Endodermal cell (in vitro differentiated cells): ENCODE results near the gene GALNT14. TPM values are rescaled to one million over a fixed set of nuclear protein-coding genes. Genes with fewer than 3 reads are reported as not detected.

Experiments
- DNase-seq: peaks from one replicate; pipeline ENCODE4 v3.0.0-alpha.2; 2017
- H3K27ac ChIP-seq: 2 replicates; pipeline ENCODE4 v1.5.1; 2013; ENCODE audit warnings: mild to moderate bottlenecking, low read depth, low read length, moderate library complexity
- H3K27me3 ChIP-seq: 2 replicates; pipeline ENCODE4 v1.6.1; 2013; ENCODE audit warnings: mild to moderate bottlenecking, low read length, moderate library complexity; ENCODE audit not compliant: insufficient read depth, control insufficient read depth, poor library complexity, severe bottlenecking
- H3K36me3 ChIP-seq: 2 replicates; pipeline ENCODE4 v1.7.0; 2013; ENCODE audit warnings: mild to moderate bottlenecking, low read length, moderate library complexity; ENCODE audit not compliant: control insufficient read depth, insufficient read depth
- H3K4me1 ChIP-seq: one replicate; pipeline ENCODE4 v1.7.0; 2013; ENCODE audit warnings: low read length; ENCODE audit not compliant: control insufficient read depth, insufficient read depth
- H3K4me3 ChIP-seq: 2 replicates; pipeline ENCODE4 v1.5.1; 2013; ENCODE audit warnings: mild to moderate bottlenecking, low read length, moderate library complexity
- H3K9ac ChIP-seq: 2 replicates; pipeline ENCODE4 v1.6.1; 2013; ENCODE audit warnings: mild to moderate bottlenecking, low read length, moderate library complexity; ENCODE audit not compliant: poor library complexity, severe bottlenecking; ENCODE audit errors: extremely low read depth
- H3K9me3 ChIP-seq: 2 replicates; pipeline ENCODE4 v1.6.1; 2013; ENCODE audit warnings: mild to moderate bottlenecking, low read length, moderate library complexity; ENCODE audit not compliant: control insufficient read depth
- H3K27ac Mint-ChIP-seq: 2 replicates; pipeline ENCODE4 v1.8.0; 2020; ENCODE audit warnings: mixed read lengths
- H3K27me3 Mint-ChIP-seq: 2 replicates; pipeline ENCODE4 v1.8.0; 2021; ENCODE audit warnings: mild to moderate bottlenecking, mixed read lengths; ENCODE audit not compliant: insufficient read depth
- H3K36me3 Mint-ChIP-seq: 2 replicates; pipeline ENCODE4 v1.8.0; 2020; ENCODE audit warnings: low read depth, mixed read lengths
- H3K4me1 Mint-ChIP-seq: 2 replicates; pipeline ENCODE4 v1.8.0; 2020; ENCODE audit warnings: mixed read lengths
- H3K4me3 Mint-ChIP-seq: 2 replicates; pipeline ENCODE4 v1.8.0; 2020; ENCODE audit warnings: mild to moderate bottlenecking, moderate library complexity, mixed read lengths
- H3K9me3 Mint-ChIP-seq: 2 replicates; pipeline ENCODE4 v1.8.0; 2020; ENCODE audit warnings: mild to moderate bottlenecking, mixed read lengths
- CTCF ChIP-seq: fragments of 200-600 bp; sonication (generic); conservative IDR thresholded peaks from 2 replicates; pipeline ENCODE4 v1.5.0; 2021; ENCODE audit warnings: antibody characterized with exemption, mild to moderate bottlenecking
- WGBS, 2 experiments: methylation state at CpG; one replicate each; pipeline versions ENCODE4 v1.1.5 to v1.1.7; 2013; ENCODE audit warnings: missing lambda C conversion rate in 2 of 2, mixed read lengths in 1 of 2; ENCODE audit not compliant: insufficient coverage in 1 of 2, insufficient read length in 1 of 2; 5-methylcytosine and 5-hydroxymethylcytosine counted together
- total RNA-seq, 2 donors: library from RNA; stranded (reverse); fragmentation: NEBNext Ultra II Directional in 1 of 2; extraction: Animal tissue kit (Norgen Biotek cat#: 25700) in 1 of 2; gene quantifications; 2 replicates in 1 of 2; 3 replicates in 1 of 2; pipeline ENCODE4 v1.2.1, GENCODE V29; 2021

Gene GALNT14
- total RNA-seq, 2 donors from 2014 or later, result 1.4 TPM

GRCh38 chr2:31129375-31130171, 8.7 kb downstream of the GALNT14 start:
- no peak for DNase-seq
- no peaks in the 10 kb centered on the region for H3K9me3 Mint-ChIP-seq
- peaks cover 15% of the 10 kb centered on the region for H3K4me1 ChIP-seq
- no peak overlapping the region for H3K4me3 Mint-ChIP-seq
- peaks cover 32% of the 10 kb centered on the region for H3K27me3 ChIP-seq
- no peaks in the 10 kb centered on the region for H3K36me3 Mint-ChIP-seq
- H3K9me3 ChIP-seq, result no peaks in the 10 kb centered on the region
- TF ChIP-seq CTCF, result no peak
- no peak overlapping the region for H3K9ac ChIP-seq
- H3K4me3 ChIP-seq, result no peak overlapping the region
- peaks cover 12% of the 10 kb centered on the region for H3K4me1 Mint-ChIP-seq
- H3K27ac ChIP-seq, result peak overlapping the region; percentile 48
- no peak overlapping the region for H3K27ac Mint-ChIP-seq
- H3K27me3 Mint-ChIP-seq, result peaks cover 38% of the 10 kb centered on the region
- 67 to 78% methylated on average over 5 to 6 of the region's 6 CpGs for WGBS, 2 experiments
- no peaks in the 10 kb centered on the region for H3K36me3 ChIP-seq

GRCh38 chr2:31127931-31128330, 10.3 kb downstream of the GALNT14 start:
- Histone ChIP-seq H3K36me3 (no peaks in the 10 kb centered on the region), H3K27me3 (peaks cover 21% of the 10 kb centered on the region), H3K9ac (no peak overlapping the region), H3K4me1 (peaks cover 15% of the 10 kb centered on the region), H3K9me3 (no peaks in the 10 kb centered on the region), H3K4me3 (no peak overlapping the region), H3K27ac (no peak overlapping the region)
- WGBS, 2 experiments, result 95 to 100% methylated on average over 2 to 3 of the region's 3 CpGs
- no peak for TF ChIP-seq CTCF
- Mint-ChIP-seq H3K36me3 (no peaks in the 10 kb centered on the region), H3K4me1 (peaks cover 12% of the 10 kb centered on the region), H3K9me3 (no peaks in the 10 kb centered on the region), H3K27ac (no peak overlapping the region), H3K4me3 (no peak overlapping the region), H3K27me3 (peaks cover 42% of the 10 kb centered on the region)
- no peak for DNase-seq

- Mint-ChIP-seq H3K9me3 (no peaks in the 10 kb centered on the region), H3K4me3 (no peak overlapping the region), H3K27me3 (peaks cover 36% of the 10 kb centered on the region), H3K36me3 (no peaks in the 10 kb centered on the region), H3K4me1 (peaks cover 6% of the 10 kb centered on the region), H3K27ac (no peak overlapping the region)
- 84 to 85% methylated on average over 4 to 6 of the region's 6 CpGs for WGBS, 2 experiments
- no peak overlapping the region for H3K9ac ChIP-seq
- no peak for DNase-seq
- peaks cover 21% of the 10 kb centered on the region for H3K27me3 ChIP-seq
- no peaks in the 10 kb centered on the region for H3K9me3 ChIP-seq
- TF ChIP-seq CTCF, result no peak
- H3K27ac ChIP-seq, result no peak overlapping the region
- H3K36me3 ChIP-seq, result no peaks in the 10 kb centered on the region
- H3K4me1 ChIP-seq, result peaks cover 15% of the 10 kb centered on the region
- no peak overlapping the region for H3K4me3 ChIP-seq
These were observed 12.1 kb downstream of the GALNT14 start for GRCh38 chr2:31125918-31126695.
